Neutrophil (primary cell): Measurements from ENCODE around the gene OSTN.

ENCODE experiments used
- H3K27ac ChIP-seq: fragments of 200-600 bp; sonication (generic); 2 replicates; pipeline ENCODE4 v1.5.1; 2016; ENCODE audit warnings: mild to moderate bottlenecking, moderate library complexity
- H3K27me3 ChIP-seq: fragments of 200-600 bp; sonication (generic); 2 replicates; pipeline ENCODE4 v1.6.0; 2016; ENCODE audit warnings: mild to moderate bottlenecking
- H3K36me3 ChIP-seq: fragments of 200-600 bp; sonication (generic); 2 replicates; pipeline ENCODE4 v1.5.1; 2017
- H3K4me1 ChIP-seq, 2 experiments: fragments of 200-600 bp in 1 of 2; sonication (generic) in 1 of 2; 1 replicate in 1 of 2; 2 replicates in 1 of 2; pipeline versions ENCODE4 v1.5.1 to v1.6.1; 2013 to 2016; ENCODE audit warnings: low read depth in 1 of 2, low read length in 1 of 2, mild to moderate bottlenecking in 1 of 2, moderate library complexity in 1 of 2; ENCODE audit not compliant: control insufficient read depth in 1 of 2, insufficient read depth in 1 of 2
- H3K4me3 ChIP-seq, 2 experiments: fragments of 200-600 bp in 1 of 2; sonication (generic) in 1 of 2; 1 replicate in 1 of 2; 2 replicates in 1 of 2; pipeline ENCODE4 v1.5.1; 2013 to 2016; ENCODE audit warnings: low read depth in 1 of 2, low read length in 1 of 2, mild to moderate bottlenecking in 1 of 2, moderate library complexity in 1 of 2
- H3K9me3 ChIP-seq: fragments of 200-600 bp; sonication (generic); 2 replicates; pipeline ENCODE4 v1.5.1; 2016
- CTCF ChIP-seq: fragments of 200-600 bp; sonication (generic); IDR thresholded peaks from 2 replicates; pipeline ENCODE4 v1.5.1; 2016; ENCODE audit warnings: antibody characterized with exemption

Gene OSTN

DNA sequence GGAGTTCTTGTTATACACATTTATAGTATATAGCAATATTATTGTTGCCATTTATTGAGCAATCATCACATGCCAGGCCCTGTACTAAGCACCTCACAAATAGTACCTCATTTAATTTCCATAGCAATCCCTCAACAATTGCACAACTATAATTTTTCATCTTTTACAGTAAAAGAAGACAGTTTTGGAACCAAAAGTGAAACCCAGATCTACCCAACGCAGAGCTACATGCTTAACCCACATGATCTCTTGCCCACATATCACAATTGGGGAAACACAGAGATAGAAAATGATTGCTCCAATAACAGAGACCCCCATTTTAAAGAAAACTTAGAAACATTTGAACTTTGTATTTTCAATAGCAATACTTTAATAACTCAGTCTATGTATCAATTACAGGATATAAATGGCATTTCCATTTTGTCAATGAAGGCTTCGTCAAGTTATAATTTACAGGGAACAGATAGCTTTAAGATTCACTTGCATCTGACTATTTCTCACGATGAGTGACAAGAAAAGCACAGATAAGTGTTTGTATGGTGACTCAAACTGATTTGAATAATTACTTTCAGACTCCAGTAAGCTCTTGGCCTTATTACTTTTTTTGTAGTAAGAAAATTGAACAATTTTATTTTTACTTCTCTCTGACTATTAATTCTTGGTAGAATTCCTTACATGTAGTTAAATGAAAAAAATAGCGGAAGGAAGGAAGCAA lies 91.4 kb downstream of the OSTN start:
- no peak for TF ChIP-seq CTCF
- Histone ChIP-seq H3K27ac (no peak overlapping the region), H3K4me3 (no peak overlapping the region)

DNA sequence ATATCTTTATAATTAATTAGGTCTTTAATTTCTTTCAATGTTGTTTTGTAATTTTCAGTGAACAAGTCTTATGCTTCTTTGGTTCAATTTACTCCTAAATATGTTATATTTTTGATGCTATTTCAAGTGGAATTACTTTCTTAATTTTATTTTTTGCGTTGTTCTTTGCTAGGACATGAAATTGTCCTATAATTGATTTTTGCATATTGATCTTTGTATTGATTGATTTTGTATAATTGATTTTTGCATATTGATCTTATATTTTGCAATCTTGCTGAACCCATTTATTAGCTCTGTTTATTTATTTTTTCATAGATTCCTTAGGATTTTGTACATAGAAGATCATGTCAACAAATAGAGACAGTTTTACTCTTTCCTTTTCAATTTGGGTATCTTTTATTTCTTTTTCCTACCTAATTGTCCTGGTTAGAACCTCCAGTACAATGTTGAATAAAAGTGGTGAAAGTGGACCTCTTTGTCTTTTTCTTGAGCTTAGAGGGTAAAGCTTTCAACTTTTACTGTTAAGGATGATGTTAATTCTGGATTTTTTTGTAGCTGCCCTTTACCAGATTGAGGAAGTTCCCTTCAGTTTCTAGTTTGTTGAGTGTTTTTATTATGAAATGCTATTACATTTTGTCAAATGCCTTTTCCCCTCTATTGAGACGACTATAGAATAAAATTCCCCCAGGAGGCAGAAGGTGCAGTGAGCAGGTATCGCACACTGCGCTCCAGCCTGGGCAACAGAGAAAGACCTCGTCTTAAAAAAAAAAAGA lies 93.4 kb downstream of the OSTN start:
- H3K4me3 ChIP-seq, result no peak overlapping the region
- no peak overlapping the region for H3K27ac ChIP-seq
- no peaks in the 10 kb centered on the region for H3K9me3 ChIP-seq
- no peaks in the 10 kb centered on the region for H3K27me3 ChIP-seq
- H3K4me1 ChIP-seq, result no peaks in the 10 kb centered on the region
- TF ChIP-seq CTCF, result no peak
- H3K36me3 ChIP-seq, result no peaks in the 10 kb centered on the region

More for the DNA sequence above, 91.4 kb downstream of the OSTN start:
- Histone ChIP-seq H3K9me3 (no peaks in the 10 kb centered on the region), H3K36me3 (no peaks in the 10 kb centered on the region), H3K27me3 (no peaks in the 10 kb centered on the region), H3K4me1 (no peaks in the 10 kb centered on the region)

- no peaks in the 10 kb centered on the region for H3K27me3 ChIP-seq
- no peak overlapping the region for H3K4me3 ChIP-seq
- TF ChIP-seq CTCF, result no peak
- H3K9me3 ChIP-seq, result no peaks in the 10 kb centered on the region
- no peaks in the 10 kb centered on the region for H3K4me1 ChIP-seq
- no peak overlapping the region for H3K27ac ChIP-seq
- no peaks in the 10 kb centered on the region for H3K36me3 ChIP-seq
Observed at GRCh38 chr3:191294291-191294690, 95.2 kb downstream of the OSTN start.

DNA sequence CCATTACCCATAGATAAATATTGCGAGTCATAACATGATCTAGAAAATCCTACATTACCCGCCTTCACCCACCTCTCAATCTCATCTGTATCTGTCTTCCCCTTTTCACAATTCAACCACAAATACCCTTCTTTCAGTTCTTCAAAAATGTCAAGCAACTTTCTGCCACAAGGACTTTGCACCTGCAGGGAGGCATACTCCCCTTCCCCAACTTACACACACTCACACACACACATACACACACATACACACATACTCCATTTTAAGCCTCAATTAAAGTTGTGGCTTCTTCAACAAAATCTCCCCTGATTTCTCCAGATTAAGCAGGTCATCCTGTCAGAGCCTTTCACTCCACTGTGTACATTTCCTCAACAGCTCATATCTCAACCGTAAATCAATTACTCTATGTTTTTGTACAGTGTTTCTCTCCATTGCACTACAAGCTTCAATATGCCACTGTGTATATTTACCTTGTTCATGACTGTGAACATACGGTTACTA lies 97.0 kb downstream of the OSTN start:
- no peaks in the 10 kb centered on the region for H3K36me3 ChIP-seq
- no peaks in the 10 kb centered on the region for H3K4me1 ChIP-seq
- no peak overlapping the region for H3K27ac ChIP-seq
- H3K9me3 ChIP-seq, result no peaks in the 10 kb centered on the region
- H3K27me3 ChIP-seq, result no peaks in the 10 kb centered on the region
- TF ChIP-seq CTCF, result no peak
- no peak overlapping the region for H3K4me3 ChIP-seq

DNA sequence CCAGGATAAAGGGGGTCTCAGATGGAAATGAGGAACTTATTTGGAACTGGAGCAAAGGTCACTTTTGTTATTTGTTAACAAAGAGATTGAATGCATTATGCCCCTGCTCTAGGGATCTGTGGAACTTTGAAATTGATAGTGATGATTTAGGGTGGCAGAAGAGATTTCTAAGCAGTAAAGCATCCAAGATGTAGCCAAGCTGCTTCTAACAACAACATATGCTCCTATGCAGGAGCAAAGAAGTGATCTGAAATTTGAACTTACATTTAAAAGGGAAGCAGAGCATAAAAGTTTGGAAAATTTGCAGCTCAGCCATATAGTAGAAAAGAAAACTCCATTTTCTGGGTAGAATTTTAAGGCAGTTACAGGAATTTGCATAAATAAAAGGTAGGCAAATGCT lies 99.8 kb downstream of the OSTN start:
- no peak overlapping the region for H3K27ac ChIP-seq
- H3K27me3 ChIP-seq, result no peaks in the 10 kb centered on the region
- TF ChIP-seq CTCF, result no peak
- no peaks in the 10 kb centered on the region for H3K4me1 ChIP-seq
- no peaks in the 10 kb centered on the region for H3K36me3 ChIP-seq
- no peak overlapping the region for H3K4me3 ChIP-seq
- no peaks in the 10 kb centered on the region for H3K9me3 ChIP-seq
